ENCODE data around the gene CPVL.

The CPVL gene

DNA sequence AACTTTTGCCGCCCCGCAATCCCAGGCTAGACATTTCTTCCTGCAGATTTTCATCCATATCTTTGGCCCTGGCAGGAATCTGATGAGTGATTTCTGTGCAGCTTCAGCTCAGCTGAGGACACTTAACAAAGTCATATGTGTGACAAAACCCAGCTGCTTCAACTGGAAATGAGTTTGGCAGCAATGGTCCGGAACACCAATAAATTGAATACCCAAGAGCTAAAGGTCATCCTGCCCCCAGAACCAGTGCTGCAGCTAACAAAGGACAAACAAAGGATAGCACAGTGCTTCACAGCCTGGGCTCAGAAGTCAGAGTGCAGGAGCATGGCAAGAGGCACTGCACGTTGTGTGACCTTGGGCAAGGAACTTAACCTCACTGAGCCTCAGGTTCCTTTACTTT, 148.2 kb downstream of the CPVL start:
- DNase-seq, result no peak

DNA sequence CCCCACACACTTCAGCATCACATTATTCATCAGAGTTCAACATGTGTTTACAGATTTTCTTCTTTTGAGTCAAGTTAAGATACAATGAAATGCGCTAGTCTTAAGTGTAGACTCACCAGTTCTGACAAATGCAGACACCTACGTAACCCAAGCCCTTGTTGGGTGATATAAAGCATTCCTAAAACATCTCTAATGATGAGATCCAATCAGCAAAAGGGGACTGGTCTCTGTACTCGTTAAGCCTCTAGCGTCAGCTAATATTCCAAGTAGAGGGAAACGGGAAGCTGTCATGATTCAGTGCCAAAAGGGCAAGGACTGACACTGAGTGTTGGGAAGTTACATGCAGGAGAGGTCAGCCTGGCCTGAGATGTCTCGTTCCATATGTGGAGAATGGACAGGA, 149.5 kb downstream of the CPVL start:
- DNase-seq, result no peak

DNA sequence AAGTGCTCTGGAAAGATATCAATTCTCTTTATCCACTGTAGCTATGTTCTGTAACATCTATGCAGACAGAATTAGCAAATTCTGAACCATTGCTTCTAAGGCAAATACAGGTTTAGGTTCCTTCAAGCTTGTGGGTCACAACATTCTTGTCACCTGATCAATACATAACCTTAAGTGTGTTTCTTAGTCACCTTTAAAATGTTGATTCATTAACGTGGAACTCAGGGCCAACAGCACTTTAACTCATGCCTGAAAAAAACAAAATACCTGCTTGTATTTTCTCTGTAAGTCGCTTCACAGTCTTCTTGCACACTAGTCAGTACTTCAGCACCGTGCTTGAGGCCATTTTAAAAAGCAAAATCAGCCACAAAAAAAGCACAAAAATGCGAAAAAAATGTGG, 153.0 kb downstream of the CPVL start:
- no peak for DNase-seq

DNA sequence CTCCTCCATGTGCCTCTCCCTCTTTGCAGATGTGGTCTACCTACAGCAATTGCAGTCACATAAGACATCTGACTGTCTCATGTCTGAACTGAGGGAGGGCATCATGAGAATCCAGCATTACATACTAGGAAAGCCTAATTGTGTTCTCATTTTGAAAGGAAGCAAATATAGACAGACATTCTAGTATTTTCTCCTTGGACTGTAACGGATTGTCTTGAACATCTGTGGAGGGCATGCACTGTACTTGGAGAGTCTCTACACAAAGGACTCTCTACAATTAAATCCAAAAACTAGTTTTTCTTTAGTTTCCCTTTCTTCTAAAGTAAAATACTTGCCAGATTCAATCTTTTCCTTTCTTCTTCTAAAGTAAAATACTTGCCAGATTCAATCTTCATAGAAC, 153.5 kb downstream of the CPVL start:
- DNase-seq, result no peak

DNA sequence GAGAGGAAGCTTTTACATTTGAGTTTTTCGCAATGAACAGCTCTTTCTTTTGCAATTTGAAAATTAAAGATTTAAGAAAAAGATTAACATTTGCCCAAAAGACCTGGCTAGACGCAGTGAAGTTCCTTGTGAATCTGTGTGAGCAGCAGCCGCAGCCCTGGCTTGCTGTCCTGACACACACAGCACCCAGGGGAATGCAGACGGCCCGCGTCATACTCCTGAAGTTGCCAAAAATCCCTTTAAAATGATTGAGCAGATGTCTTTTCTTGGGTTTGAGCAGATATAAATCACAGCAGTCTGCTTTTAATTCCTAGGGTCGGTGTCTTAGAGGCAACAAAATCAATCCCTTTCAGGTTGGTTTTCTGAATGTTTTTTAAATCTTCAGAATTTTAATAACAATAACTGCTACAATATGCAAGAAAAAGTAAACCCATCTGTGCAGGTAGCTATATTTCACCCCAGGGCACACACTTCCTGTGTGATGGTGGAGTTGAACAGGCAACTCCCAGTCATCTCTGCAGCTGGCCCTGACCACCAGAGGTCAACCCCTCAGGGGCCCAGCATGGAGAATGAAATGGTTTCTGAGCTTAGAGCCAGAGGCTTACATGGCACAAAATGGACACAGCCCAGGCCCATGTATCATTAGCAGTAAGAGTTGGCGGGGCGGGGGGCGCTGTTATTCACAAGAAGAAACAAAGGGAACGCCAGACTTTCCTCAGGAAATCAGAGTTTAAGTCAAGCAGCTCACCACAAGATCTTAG, 156.0 kb downstream of the CPVL start:
- DNase-seq, result no peak

DNA sequence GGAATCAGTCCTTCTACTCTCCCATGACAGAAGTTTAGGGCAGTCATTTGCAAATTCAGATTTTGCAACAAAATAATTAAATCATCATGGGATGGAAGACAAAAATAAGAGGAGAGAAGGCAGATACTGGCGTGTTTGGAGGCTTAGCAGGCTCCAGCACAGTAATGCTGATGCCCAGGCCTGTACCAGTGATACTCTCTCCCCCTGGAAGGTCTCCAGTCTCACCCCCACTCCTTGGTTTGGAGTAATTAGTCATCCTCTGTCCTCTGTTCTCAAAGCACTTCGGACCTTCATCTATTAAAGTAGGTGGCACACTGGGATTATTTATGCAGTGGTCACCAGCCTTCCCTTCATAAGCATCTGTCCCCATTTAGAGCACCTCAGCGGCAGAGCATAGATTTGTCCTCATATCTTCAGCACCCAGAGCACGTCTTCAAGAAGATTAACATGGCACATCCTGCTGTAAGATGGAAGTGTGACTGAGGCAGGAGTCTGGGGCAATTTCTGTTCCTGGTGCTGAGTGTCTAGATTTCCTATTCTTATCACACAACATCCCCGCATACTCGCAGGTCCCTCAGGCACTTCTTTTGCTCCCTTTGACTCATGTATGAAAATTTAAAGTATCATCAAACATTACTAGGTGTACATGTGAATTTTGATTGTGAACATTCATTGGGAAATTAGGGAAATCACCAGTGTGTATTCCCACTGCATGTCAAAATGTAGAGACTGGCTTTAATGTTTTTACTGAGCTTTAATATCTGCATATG, 156.9 kb downstream of the CPVL start:
- DNase-seq, result no peak

DNA sequence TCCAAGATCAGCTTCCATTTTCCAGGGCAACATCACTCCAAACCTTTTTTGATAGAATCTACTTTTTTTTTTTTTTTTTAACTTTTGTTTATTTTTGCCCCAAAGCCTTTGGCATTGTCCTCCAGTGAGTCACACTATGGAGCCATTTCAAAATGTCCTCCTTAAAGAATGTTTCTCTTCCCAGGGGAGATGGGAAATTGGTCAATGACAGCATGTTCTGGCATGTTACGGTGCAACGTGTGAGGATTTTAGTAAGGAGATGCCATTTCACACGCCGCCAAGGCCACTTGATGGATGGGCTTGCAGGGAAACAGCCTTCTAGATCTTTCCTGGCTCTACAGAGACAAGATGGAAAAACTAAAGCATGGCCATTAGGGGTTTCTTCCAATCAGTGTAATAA, 157.5 kb downstream of the CPVL start:
- DNase-seq, result no peak

DNA sequence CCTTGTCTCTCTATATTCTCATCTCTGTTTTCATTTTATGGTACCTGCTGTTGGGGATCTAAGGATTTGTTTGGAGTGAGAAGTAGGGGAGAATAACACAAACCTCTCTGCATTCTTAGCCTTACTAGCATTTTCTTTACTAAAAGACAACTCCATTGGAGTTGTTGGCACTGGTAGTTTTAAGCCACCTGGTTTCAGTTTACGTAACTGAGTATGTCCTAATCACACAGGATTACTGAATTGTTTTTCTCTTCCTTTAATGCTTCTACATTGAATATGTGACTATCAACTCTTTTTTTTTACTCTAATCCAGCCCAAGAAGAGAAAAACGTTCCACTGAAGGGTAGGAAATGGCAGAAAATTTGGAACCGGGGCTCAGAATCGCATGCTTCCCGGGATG, 158.2 kb downstream of the CPVL start:
- DNase-seq, result no peak

DNA sequence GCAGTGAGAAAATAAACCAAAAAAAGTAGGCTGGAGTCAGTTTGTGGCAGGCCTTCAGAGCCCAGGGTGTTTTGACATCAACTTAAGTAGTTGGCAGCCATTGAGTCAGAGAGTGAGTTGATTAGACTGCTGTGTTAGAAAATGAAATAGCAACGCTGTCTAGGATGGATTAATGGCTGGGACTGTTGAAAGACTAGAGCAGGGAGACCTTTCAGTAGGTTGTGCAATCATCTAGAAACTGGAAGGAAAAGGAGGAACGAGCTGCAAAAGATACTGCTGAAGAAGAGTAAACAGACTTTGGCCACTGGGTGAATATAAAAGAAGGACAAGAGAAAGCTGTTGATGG, 159.6 kb downstream of the CPVL start:
- DNase-seq, result no peak

DNA sequence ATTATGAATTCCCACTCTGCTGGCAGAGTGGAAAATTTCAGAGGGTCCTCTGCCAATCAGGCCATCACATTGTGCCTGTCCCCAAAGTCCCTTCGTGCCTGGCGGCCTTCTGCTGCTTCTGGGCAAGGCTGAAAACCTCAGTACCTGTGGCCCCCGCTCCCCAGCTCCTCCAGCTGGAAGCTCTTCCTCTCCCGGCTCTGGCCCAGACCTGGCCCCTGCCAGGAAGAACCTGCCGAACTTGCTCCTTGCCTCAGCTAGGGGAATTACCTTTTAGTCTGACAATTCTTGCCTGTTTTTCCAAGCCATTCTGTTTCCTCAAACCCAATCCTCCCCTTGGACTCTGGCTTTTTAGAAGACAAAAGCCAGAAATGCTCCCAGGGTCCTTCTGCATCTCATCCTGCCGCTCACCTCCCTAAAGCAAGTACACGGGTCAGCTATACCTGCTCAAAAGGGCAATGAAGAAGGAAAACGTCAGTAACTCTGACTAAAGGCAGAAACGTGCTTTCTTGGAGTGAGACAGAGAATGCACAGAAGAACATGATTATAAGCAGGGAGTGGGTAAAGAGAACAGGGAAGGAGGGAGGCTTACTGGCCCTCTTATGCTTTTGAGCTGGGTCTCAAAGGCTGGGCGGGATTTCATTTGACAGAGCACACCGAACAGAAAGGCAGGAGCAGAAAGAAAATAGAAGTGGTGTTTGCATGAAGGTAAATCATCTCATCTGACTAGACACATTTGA, 160.1 kb downstream of the CPVL start:
- DNase-seq, result no peak

DNA sequence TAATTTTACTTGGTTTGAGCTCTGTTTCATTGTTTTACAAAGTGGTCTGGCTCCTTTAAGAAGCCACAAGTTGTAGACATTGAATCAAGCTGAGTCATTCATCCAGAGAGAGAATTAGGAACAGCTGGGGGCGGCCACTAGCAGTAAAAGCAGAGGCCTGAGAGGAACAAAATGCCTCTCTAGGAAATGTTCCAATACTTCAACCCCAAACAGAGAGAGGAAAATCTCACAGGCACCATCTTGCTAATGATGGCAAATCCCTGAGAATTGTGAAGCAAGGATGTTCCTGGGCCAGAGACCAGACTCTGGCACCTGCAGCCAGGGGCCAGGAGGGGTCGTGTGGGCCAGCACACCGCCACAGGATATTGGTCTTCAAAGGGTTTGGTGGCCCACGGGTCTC, 161.7 kb downstream of the CPVL start:
- no peak for DNase-seq

DNA sequence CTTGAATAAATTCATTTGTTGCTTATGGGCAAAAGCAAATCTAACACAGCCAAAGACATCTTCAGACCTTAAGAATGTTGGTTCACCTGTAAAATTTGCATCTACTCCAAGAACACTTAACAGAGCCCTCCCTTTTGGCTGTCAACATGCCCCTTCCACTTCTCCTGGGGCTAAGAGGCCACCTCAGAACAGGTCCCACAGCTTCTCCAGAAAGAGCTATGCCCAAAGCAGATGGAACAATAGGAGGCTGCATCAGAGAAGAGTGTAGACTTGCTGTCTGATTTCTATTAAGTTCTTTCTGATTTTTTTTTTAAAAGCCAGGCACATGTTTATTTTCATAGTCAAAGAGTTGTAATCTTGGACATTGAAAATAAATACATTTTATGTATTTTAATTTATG, 162.1 kb downstream of the CPVL start:
- DNase-seq, result no peak

DNA sequence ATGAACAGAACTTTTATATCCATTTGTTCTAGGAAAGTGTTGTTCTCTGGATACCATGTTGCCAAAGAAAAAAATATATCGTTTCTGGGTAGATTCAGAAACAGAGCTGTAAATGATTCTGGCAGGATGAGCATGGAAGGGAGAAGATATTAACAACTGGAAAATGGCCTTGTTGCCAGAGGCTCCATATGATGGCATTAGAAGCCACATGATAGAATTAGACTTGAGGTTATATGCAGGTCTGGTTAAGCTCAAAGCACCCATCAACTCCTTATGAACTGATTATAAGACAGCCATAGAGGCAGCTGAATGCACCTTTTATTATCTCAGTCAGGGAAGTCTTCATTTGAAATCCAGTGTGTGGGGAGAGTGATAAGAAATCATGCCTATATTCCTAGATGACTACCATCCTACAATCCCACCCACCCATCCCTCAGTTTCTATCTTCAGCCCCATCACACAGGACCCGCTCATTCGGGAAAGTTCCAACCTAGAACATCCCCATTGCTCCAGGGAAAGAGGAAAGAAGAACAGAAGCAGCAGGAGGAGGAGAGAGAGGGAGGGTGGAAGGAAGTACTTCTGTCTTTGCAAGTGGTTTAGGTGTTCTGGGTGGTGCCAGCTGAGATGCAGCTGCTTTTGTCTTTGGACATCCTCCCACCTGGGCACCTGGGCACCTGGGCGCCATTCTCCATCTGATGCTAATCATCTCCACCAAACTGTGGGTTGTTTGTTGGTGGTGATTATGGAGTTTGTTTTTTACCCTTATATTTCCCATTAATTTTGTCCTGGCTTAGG, 162.7 kb downstream of the CPVL start:
- DNase-seq, result no peak

DNA sequence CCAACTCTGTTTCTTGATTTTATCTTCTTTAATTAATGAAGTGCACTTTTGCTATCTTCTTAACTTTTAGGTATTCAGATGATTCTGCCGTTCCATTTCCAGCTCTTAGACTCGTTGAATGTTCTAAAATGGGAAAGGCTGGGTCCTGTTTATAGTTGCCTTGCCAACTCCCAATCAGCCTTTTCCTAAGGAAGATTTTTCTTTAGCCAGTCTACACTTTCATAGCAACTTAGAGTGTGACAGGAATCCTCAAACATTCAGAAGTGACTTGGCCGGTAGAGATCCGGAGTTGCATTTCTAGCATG, 165.2 kb downstream of the CPVL start:
- no peak for DNase-seq

DNA sequence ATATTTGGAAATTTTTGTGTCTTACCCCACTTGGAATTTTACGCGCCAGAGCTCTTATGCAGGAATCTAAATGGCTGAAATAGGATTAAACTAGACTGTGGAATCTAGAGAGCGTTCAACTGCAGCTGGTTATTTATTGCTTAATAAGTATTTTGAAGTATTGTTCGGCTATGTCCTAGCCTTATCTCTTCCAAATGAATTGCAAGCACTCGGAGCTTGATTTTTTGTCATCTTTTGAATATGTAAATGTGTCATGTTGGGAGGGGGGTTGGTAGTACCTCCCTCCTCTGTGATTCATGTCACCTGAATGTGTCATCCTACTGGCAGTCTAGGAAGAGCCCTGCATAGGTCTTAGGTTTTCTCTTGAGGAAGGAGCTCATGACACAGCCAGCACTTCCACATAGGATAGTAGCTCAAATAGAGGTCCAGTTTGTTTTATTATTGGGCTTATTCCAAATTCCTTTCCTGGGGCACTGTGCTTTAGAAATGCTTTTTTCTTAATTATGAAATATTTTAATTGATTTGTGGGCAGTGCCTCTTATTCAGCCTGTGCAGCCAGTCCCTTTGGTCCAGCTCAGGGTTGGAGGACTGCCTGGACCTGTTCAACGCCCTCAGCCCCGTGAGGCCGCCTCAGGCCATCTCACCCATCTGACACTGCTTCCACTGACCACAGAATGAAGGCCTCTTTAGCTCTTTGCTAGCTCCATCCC, 165.7 kb downstream of the CPVL start:
- DNase-seq, result no peak

DNA sequence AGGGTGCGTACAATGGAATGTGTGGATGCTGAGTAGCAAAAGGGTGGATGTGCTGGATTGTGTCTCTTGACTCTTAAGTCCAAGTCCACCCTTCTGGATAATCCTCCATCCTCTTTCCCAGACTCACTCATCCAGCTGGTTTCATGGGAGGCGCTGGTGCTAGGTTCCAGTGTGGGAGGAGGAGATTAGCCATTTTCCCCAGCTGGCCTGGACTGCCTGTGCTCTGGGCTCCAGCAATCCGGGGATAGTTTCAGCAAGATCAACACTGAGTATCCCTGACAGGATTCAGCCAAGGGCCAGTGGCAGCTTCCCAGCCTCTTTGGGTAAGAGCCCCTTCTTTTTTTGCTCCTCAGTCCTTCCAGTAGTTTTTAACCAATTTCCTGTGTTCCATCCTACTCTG, 166.6 kb downstream of the CPVL start:
- DNase-seq, result no peak

DNA sequence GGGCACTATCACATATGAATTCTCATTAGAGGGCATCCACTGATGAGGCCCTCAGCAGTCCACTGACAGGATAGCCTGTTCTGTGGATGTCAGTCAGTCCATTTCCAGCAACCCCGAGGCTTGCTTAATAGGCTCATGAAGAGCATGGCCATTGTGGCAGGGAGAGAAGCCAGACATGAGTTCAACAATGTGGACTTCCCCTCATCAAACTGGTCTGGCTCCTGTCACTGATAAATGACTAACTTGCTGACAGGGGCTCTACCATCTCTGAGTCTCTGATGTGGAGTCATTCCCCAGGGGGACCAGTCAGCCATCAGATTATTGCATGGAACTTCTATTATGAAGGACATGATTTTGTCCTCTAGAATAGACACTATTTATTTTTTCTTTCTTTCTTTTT, 168.5 kb downstream of the CPVL start:
- DNase-seq, result no peak

DNA sequence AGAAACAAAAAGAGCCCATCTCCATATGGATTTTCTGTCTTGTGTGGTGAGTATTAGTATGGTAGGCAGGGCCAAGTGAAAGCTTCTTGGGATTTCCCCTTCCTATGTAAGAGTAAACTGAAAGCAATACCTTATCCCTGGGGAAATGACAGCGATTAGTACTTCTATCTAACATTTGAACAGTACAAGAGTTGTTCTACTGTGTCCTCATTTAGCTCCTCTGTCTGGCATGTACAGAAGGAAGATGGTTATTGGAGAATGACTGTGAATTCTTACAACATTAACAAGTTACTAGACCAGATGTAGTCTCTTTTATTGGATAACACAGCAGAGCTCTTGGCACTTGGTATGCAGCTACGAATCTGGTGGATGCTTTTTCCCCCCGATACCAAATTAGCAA, 170.3 kb downstream of the CPVL start:
- DNase-seq, result no peak

DNA sequence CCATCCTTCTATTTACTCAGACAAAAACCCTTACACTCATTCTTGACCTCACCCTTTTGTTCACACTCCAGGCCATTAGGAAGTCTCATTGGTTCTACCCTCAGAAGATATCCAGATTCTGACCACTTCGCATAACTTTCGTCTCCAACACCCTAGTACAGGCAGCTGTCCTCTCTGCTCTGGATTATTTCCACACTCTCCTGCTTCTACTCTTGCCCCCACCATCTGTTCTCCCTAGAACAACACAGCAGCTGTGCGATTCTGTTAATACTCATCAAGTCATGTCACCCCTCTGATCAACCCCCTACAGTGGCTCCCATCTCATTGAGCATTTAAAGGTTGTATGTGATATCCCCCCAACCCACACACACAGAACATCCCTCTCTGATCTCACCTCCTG, 172.7 kb downstream of the CPVL start:
- no peak for DNase-seq

DNA sequence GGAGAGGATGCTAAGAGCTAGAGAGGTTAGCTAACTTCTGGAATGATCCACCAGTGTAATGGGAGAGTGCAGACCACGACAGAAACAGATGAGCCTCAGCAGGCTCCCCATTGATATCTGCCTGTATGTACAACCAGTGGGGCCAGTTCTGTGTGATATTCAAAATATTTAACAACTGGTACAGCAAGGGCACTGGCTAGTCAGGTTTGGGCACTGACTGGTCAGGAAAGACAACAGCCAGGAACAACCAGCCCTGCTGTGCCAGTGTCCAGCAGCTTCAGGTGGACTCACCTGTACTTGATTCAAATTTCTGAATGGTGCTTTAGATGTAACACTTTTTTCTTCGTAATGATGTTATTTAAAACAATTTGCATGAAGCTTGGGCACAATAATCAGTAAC, 182.3 kb downstream of the CPVL start:
- DNase-seq, result no peak

DNA sequence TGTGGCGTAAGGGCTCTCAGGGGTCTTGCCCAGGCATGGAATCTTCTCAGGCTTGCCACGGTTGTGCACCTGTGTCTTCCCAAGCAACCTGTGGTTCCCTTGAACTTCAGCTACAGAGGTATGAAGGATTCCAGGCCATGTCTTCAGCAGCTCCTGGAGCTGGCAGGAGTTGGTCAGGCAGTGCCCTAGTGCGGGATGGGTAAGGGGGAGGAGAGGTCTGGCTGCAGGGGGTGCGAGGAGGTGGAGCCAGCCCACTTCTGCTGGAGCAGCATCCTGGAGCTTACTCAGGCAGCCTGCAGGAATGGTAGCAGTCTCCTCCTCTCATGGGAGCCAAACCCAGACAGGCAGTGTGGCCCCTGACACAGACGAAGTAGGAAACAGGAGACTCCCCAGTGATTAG, 184.4 kb downstream of the CPVL start:
- DNase-seq, result no peak

DNA sequence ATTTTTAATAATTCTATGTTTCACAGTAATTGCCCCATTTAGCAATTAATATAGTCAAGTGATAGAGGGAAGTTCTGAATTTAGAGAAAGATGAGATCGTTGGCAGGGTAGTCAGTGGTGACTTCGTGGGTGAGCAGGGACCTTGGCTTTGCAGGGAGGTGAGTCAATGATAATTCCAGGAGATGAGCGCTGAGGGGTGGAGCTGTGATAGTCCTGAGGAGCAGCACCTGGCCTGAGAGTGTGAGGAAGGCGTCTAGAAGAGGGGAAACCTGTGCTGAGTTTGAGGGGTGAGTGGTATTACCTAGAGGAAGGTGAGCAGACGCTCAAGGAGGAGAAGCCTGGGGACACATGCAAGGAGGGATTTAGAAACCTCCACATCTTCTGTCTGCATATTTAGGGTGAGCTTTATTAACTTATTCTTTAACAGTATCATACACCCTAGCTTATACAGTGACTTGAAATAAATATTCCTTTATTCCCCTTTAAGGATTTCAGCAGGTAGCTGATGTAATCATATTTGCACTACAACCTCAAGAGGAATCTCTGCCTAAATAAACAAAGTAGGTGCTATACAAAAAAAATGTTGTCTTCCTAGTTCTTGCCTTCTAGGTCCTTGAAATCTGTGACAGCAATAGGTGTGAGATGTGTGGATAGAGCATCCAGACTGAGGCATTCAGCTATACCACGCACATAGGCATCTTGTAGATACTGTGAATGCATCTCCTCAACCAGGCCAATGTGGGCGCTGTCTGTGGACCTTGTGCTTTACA, 186.1 kb downstream of the CPVL start:
- DNase-seq, result no peak
